C1 segment of cervical spinal cord (tissue), 14 donors: ENCODE results near the gene JOSD1.

ENCODE experiments used
- DNase-seq, 14 donors: peaks; one replicate each; lab custom pipeline; 2025; lab: John Stamatoyannopoulos, UW

Gene JOSD1

GRCh38 chr22:38733329-38733723 is 32.6 kb upstream of the JOSD1 start:
- peak in 4 of 14 donors; percentile 66 to 82 (median 72) for DNase-seq

GRCh38 chr22:38732251-38732815 is 31.6 kb upstream of the JOSD1 start:
- DNase-seq: peak in 6 of 14 donors; percentile 37 to 72 (median 50)

GRCh38 chr22:38731703-38732161 is 31.0 kb upstream of the JOSD1 start:
- DNase-seq: no peak

- DNase-seq: no peak
Observed at GRCh38 chr22:38730411-38730871, 29.7 kb upstream of the JOSD1 start.

GRCh38 chr22:38729946-38730345 is 29.2 kb upstream of the JOSD1 start:
- no peak for DNase-seq

GRCh38 chr22:38728871-38729796 is 28.4 kb upstream of the JOSD1 start:
- DNase-seq: no peak

- DNase-seq: no peak
Observed at GRCh38 chr22:38727530-38728451, 27.0 kb upstream of the JOSD1 start.

GRCh38 chr22:38727123-38727522 is 26.4 kb upstream of the JOSD1 start:
- DNase-seq: no peak

GRCh38 chr22:38725900-38726655 is 25.3 kb upstream of the JOSD1 start:
- no peak for DNase-seq

- peak in 2 of 14 donors; percentile 20 to 38 for DNase-seq
Observed at GRCh38 chr22:38724926-38725571, 24.3 kb upstream of the JOSD1 start.

- DNase-seq: no peak
Observed at GRCh38 chr22:38724176-38724575, 23.4 kb upstream of the JOSD1 start.

GRCh38 chr22:38721551-38721950 is 20.8 kb upstream of the JOSD1 start:
- DNase-seq: no peak

GRCh38 chr22:38720350-38720749 is 19.6 kb upstream of the JOSD1 start:
- no peak for DNase-seq

- no peak for DNase-seq
Observed at GRCh38 chr22:38719196-38719595, 18.5 kb upstream of the JOSD1 start.

- DNase-seq: peak in 2 of 14 donors; percentile 28 to 56
Observed at GRCh38 chr22:38718414-38718813, 17.7 kb upstream of the JOSD1 start.

GRCh38 chr22:38717244-38717643 is 16.5 kb upstream of the JOSD1 start:
- DNase-seq: no peak

GRCh38 chr22:38716826-38717225 is 16.1 kb upstream of the JOSD1 start:
- no peak for DNase-seq

GRCh38 chr22:38716271-38716670 is 15.5 kb upstream of the JOSD1 start:
- no peak for DNase-seq

- DNase-seq: no peak
Observed at GRCh38 chr22:38715852-38716251, 15.1 kb upstream of the JOSD1 start.

GRCh38 chr22:38715176-38715764 is 14.5 kb upstream of the JOSD1 start:
- DNase-seq: no peak
